Hepatic stellate cell (primary cell): ENCODE data around the gene C19orf53.

ENCODE experiments used
- DNase-seq: peaks from one replicate; pipeline ENCODE4 v3.0.0; 2011; ENCODE audit warnings: low spot score

The C19orf53 gene

DNA sequence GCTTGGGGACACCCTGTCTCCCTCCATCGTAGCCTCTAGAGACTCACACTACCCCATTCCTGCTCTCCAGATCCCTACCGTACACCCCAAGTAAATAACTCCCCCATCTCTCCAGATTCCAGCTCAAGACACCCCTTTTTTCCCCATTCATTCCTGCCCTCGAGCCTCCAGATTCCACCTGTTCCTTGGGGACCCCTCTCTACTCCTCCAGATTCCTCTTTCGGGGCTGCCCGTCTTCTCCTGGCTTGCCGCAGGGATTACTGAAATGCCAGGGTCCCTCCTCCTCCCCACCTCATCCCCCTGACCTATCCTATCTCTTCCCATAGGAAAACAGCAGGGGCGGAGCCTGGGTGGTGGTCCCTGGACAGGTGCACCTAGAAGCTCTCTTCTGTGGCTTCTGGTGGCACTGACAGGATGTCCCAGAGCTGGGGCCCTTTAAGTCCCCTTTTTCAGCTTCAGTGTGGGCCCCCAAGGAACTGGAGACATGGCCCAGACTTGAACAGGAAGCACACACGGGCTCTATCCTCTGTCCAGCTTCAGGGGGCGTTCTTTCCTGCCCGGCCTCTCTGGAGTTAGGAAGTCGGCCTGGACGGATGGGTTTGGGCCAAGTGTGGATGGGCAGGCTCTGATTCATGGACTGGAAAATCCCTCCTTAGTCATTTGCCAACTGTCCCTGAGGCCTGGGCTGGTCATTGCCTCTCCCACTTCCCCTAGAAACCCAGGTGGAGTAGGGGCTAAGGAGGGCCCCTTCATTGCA is 22.2 kb downstream of the C19orf53 start:
- DNase-seq = peak; percentile 95

DNA sequence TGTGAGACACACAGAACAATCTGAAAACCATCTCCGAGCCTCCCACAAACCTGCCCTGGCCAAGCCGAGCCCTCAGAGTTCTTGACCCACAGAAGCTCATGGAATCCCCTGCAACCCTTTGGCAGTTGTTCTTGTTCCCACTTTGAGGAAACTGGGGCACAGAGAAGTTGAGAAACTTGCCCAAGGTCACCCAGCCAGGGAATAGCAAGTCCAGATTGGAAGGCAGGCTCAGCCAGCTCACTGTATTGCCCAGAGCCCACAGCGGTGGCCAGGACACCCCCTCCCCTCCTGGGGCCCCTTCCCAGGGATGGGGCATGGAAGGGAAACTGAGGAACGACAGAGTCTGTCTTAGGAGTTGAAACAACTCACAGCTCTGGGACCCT is 22.8 kb downstream of the C19orf53 start:
- DNase-seq = no peak

DNA sequence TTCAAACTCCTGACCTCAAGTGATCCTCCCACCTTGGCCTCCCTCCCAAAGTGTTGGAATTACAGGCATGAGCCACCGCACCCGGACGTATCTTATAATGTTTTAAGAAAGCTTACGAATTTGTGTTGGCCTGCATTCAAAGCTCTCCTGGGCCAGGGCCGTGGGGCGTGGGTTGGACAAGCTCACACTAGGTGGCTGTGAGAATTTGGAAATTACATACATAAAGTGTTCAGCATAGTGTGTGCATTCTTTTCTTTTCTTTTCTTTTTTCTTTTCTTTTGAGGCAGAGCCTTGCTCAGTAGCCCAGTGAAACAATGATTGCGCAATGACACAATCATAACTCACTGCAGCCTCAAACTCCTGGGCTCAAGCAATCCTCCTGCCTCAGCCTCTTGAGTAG is 23.6 kb downstream of the C19orf53 start:
- DNase-seq = no peak

DNA sequence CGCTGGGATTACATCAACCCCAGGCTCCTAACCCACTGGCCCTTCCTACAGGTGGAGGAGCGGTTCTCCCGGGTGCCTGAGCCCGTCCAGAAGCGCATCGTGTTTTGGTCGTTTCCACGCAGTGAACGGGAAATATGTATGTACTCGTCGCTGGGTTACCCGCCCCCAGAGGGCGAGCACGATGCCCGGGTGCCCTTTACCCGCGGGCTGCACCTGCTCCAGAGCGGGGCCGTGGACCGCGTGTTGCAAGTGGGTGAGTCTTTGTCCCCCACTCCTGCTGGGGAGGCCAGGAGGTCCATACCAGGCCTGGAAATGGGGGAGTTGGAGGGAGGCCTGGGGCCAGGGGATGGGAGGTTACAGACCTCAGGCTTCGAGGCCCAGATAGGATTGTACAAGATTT is 25.4 kb downstream of the C19orf53 start:
- no peak for DNase-seq

DNA sequence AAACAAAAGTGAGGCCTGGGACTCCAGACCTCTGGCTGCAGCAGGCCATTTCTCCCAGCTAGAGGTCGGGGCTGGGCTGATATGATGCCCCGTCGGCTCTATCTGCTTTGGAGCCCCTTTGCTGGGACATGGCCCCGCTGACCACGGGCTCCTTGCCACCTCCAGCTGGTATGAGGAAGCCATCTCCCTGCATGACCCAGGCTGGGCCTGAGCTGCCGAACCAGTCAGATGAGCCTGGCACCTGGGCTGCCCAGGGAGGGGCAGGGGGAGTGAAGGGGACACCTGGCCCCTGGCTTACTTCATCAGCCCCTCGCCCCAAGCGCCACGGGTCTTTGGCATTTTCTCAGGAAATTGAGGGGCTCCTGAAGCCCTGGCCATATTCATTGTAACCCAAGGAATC is 28.8 kb downstream of the C19orf53 start:
- DNase-seq = no peak

DNA sequence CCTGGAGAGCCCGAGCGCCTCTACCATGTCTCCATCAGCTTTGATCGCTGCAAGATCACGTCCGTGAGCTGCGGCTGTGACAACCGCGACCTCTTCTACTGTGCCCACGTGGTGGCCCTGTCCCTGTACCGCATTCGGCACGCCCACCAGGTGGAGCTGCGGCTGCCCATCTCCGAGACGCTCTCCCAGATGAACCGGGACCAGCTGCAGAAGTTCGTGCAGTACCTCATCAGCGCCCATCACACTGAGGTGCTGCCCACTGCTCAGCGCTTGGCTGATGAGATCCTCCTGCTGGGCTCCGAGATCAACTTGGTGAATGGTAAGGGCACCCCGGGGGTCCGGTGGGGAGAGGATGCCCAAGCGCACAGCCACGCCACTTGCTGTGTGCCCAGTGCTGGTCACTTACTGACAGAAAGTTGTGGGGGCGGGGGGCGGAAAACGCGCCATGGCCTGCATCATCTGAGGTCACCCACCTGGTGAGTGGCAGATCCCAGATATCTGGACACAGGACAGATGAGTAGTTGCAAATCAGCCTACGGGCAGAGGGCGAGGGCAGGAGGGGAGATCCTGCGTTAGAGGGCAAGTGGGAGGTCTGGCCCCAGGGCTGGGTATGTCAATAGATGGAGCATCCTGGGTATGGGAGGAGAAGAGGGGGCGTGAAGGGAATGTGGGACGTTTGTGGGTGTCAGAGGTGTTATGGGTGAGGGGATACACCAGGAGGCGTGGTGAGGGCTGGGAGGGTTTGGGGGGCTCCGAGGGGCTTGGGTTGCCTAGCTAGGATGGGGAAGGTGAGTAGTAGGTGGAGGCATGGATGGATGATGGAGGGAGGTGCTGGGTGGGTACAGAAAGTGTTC is 30.8 kb downstream of the C19orf53 start:
- DNase-seq = no peak

DNA sequence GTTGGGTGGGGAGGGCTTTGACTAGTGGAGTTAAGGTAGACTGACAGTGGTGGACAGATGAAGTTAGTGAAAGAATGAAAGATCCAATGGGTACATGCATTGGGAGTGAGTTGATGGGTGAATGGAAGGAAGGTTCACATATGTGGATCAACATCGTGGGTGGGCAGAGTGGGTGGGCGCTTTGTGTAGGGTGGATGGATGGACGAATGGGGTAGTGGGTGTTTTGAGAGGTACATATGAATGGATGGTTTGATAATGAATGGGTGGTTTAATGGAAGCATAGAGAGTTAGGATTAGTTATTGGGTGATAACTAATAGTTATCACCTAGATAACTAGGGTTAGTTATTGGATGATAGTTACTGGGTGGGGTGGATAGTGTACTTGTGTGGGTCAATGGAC is 32.5 kb downstream of the C19orf53 start:
- no peak for DNase-seq

DNA sequence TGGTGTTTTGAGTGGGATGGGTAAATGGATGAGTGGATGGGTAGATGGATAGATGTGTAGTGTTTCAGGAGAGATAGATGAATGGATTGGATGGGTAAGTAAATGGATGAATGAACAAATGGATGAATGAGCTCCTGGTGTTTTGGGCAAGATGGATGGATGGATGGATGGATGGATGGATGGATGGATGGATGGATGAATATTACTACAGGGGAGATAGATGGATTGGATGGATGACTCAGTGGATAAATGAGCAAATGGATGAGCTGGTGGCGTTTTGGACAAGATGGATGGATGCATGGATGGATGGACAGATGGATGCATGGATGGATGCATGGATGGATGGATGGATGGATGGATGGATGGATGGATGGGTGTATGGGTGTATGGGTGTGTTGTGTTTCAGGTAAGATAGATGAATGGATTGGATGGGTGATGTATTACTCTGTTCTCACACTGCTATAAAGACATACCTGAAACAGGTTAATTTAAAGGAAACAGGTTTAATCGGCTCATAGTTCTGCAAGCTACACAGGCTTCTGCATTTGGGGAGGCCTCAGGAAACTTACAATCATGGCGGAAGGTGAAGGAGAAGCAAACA is 33.3 kb downstream of the C19orf53 start:
- no peak for DNase-seq

DNA sequence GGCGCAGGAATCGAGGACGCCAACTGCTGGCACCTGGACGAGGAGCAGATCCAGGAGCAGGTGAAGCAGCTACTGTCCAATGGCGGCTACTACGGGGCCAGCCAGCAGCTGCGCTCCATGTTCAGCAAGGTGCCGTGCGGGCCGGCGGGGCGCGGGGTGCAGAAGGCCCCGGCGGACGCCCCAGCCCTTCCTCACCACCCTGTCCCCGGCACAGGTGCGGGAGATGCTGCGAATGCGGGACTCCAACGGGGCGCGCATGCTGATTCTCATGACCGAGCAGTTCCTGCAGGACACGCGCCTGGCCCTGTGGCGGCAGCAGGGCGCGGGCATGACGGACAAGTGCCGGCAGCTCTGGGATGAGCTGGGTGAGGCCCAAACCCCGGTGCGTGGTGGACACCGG is 34.6 kb downstream of the C19orf53 start:
- no peak for DNase-seq

DNA sequence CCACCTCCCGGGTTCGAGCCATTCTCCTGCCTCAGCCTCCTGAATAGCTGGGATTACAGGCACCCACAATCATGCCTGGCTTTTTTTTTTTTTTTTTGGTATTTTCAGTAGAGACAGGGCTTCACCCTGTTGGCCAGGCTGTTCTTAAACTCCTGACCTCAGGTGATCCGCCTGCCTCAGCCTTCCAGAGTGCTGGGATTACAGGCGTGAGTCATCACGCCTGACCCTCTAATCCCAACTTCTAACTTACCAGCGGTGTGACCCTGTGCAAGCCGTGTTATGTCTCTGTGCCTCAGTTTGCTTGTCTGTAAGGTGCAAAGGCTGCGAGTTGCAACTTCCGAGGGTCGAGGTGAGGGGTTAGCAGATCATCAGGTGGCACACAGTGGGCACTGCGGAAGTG is 38.3 kb downstream of the C19orf53 start:
- no peak for DNase-seq

DNA sequence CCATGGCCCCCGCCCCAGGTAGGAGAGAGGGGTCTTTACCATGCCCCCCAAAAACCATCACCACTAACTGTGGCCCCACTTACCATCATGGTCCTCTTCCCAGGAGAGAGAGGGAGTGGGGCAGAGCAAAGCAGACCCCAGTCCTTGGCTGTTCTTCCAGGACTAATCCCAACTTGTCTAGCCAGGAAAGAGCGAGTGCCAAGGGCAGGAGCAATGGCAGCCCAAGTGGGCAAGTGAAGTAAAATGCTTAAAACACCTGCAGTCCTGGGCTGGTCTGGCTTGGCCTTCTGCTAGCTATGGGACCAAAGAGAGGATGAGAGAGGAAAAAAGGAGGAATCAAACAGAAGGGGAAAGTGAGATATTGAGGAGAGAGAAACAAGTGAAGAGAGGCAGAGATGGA is 38.9 kb downstream of the C19orf53 start:
- no peak for DNase-seq

DNA sequence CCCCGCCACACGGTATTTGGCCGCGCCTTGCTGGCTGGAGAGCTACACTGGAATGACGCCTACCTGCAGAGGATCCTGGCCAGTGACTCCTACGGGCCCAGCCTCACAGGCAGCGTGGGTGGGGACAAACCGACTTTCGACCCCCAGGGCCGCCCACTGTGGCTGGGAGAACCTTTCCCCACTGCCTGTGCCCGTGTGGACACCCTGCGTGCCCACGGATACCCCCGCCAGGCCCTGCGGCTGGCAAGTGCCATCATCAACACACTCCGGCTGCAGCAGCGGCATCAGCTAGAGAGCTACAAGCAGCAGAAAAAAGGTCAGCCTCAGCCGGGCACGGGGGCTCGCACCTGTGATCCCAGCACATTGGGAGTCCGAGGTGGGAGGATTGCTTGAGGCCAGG is 40.3 kb downstream of the C19orf53 start:
- no peak for DNase-seq

DNA sequence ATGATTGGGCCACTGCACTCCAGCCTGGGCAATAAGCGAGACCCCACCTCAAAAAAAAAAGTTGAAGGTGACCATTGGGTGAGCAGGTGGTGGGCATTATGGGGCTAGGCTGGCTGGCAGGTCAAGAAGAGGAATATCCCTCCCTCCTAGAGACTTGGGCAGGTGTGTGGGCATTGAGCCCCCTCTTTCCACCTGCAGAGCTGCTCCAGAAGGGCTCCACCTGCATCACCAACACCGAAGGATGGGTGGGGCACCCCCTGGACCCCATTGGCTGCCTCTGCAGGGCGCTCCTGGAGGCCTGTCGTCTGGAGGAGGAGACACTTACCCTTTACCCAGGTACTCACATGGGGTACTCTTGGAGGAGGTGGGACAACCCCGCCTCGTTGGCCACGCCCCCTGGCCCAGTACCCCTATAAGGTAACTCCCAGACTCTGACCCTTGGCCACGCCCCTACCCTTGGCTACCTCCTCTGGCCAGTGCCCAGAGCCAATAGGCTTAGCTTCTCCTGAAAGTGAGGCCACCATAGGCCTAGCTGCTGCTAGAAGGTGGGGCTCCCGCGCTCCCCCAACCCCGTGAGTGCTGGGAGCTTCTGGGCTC is 42.9 kb downstream of the C19orf53 start:
- no peak for DNase-seq

DNA sequence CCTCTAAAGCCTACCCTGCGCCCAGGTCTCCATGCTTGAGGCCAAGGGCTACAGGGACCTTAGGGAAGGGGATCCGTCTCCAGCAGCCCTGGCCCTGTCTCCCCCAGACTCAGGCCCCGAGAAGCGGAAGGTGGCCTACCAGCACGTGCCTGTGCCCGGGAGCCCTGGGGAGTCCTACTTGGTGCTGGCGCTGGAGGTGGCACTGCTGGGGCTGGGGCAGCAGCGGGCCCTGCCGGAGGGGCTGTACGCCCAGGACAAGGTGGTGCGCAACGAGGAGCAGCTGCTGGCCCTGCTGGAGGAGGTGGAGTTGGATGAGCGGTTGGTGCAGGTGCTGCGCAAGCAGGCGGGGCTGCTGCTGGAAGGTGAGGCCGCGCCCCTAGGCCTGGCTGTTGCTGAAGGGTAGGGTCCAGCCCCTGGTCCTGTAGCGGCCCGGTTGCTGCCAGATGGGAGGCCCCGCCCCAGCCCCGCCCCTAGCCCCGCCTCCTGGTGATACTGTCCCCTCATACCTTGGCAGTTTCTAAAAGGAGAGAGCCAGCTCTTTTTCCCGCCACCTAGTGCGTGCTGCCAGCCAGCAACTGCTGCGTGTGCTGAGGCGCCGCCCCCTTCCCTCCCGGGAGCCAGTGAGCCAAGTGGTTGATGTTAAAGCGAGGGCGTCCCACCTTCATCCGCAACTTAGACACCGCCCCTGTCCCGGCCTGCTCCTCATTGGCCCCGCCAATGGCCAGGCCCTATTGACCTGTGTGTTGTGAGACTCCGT is 43.5 kb downstream of the C19orf53 start:
- no peak for DNase-seq

DNA sequence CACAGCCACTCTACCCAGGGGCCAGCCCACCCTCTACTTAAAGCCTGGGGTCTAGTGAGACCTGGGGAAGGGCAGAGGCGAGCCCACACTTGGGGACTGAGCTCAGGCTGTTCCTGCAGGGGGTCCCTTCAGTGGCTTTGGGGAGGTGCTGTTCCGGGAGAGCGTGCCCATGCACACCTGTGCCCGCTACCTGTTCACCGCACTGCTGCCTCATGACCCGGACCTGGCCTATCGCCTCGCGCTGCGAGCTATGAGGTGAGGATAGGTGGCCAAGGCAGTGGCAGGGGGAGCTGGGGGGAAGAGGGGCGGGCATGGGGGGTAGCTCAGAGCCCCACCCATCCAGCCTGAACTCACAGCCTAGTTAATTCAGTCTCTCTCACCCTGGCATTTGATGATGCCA is 45.0 kb downstream of the C19orf53 start:
- no peak for DNase-seq

DNA sequence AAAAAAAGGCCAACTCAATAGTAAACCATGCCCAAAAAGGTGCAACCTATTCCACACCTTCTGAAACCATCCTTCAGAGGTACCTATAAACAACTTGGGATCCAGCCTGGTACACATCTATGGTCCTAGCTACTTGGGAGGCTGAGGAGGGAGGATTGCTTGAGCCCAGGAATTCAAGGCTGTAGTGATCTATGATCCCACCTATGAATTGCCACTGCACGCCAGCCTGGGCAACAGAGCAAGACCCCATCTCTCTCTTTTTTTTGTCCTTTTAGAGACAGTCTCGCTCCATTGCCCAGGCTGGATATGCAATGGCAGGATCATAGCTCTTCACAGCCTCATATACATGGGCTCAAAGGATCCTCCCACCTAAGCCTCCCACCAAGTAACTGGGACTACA is 47.0 kb downstream of the C19orf53 start:
- no peak for DNase-seq

DNA sequence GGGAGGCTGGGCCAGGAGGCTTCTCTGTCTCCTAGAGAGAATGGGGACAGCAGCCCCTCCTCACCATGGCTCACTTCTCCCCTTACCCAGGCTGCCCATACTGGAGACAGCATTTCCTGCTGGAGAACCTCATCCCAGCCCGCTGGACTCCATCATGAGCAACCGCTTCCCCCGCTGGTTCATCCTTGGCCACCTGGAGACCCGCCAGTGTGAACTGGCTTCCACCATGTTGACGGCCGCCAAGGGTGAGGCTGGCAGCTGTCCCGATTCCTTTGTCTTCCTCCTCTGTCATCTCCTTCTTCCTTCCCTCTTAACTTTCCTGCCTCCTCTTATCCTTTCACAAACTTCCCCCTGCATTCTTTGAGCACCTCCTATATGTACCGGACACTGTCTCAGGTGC is 49.0 kb downstream of the C19orf53 start:
- no peak for DNase-seq

DNA sequence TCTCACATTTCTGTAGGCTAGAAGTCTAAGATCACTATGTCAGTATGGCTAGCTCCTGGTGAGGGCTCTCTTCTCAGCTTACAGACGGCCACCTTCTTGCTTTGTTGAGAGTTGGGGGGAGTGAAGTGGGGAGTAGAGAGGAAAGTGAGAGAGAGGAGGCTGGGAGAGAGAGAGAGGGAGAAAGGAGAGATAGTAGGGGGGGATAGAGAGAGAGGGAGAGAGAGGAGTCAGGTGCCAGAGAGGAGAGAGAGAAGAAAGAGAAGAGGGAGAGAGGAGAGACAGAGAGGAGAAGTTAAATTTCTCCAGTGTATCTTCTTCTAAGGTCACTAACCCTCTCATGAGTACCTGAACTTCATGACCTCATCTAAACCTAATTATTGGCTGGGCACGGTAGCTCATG is 49.6 kb downstream of the C19orf53 start:
- no peak for DNase-seq

DNA sequence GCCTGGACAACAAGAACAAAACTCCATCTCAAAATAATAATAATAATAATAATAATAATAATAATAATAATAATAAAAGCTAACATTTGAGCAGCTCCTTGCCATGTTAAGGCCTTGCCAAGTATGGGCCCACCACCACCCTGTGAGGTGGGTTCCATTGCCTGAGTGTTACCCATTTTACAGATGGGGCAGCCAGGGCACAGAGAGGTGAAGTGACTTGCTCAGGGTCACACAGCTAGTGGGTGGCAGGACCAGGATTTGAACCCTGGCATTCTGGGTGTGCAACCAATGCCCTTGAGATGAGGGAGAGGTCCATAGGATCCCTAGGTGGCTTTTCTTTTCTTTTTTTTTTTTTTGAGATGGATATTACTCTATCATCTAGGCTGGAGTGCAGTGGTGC is 50.4 kb downstream of the C19orf53 start:
- DNase-seq = no peak

DNA sequence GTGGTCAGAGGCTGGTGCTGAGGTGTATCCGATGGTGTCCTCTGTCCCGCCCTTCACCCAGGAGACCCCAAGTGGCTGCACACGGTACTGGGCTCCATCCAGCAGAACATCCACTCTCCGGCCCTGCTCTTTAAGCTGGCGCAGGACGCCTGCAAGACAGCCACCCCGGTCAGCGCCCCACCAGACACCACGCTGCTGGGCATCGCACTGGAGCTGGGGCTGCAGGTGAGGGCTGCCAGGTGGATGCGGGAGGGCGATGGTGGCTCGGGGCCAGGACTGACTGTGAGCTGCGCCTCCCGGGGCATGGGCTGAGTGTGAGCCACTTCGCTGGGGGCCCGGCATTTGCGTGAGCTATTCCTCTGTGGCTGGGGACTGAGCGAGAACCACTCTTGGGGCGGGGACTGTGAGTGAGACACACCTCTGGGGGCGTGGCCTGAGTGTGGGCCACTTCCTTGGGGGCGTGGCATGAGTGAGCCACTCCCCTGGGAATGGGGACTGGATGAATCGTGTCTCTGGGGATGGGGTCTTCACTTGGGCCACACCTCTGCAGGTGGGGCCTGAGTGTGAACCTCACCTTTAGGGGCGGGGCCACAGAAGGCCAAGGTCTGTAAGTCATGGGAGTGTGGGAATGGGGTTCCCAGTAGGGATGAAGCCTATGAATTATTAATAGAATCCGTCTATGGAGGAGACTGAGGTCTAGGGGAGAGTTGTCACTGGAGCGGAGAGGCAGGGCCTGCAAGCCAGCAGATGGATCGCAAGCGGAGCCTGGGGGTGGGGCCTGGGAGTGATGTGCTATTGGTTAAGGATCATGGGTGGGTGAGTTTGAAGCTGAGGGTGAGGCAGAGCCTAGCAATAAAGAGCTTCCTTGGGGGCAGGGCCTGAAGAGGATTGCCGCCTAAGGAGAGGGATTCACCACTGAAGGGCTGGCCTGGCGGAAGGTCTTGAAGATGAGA is 51.5 kb downstream of the C19orf53 start:
- no peak for DNase-seq
